8988T (cell line): ENCODE data around the gene NAB2.

Experiments used
- DNase-seq: peaks from one replicate; pipeline ENCODE4 v3.0.0; 2011

The NAB2 gene

GRCh38 chr12:57138526-57139272, 49.8 kb downstream of the NAB2 start:
- peak; percentile 3 for DNase-seq

GRCh38 chr12:57139796-57140649, 51.1 kb downstream of the NAB2 start:
- DNase-seq = peak; percentile 0

- peak; percentile 1 for DNase-seq
These were observed 52.3 kb downstream of the NAB2 start for GRCh38 chr12:57141249-57141648.

GRCh38 chr12:57142121-57142520, 53.2 kb downstream of the NAB2 start:
- DNase-seq = no peak

- DNase-seq = no peak
These were observed 53.8 kb downstream of the NAB2 start for GRCh38 chr12:57142727-57143126.

GRCh38 chr12:57143454-57143853, 54.5 kb downstream of the NAB2 start:
- DNase-seq = no peak
